ENCODE data around the gene RALB. TPM values are rescaled to one million over a fixed set of nuclear protein-coding genes. Genes with fewer than 3 reads are reported as not detected.

The RALB gene
- total RNA-seq, 4 donors from 2014 or later = 18.9 to 81.0 (median 59.4) TPM

- intact Hi-C loops (cut with DNase I; ENCODE audit: low total_unique reads) = loop anchor here (10.0 kb wide), 1 partner anchor 62 kb away; no protein-coding TSS in a partner anchor
- in situ Hi-C loops (cut with MboI; ENCODE audit: low pct_ligation_motif_present in 1 of 4, low pct_unique_long_range_greater_than_20kb in 1 of 4, low sequenced_read_pairs in 3 of 4) = no loop called here
- WGBS, 2 donors (ENCODE audit: low coverage in 1 of 2) = 1% methylated on average over 31 of the region's 60 CpGs; no CpG with 5 or more reads in 1 of the 2 donors
- no peaks in the 10 kb centered on the region for H3K27me3 ChIP-seq
- H3K27ac ChIP-seq = peak overlapping the region; percentile 91 to 96 (median 94)
- peaks cover 5 to 31% (median 11%) of the 10 kb centered on the region in 4 donors for H3K4me1 ChIP-seq
- H3K4me3 ChIP-seq = peak overlapping the region; percentile 80 to 96 (median 86)
- H3K9me3 ChIP-seq = no peaks in the 10 kb centered on the region
- TF ChIP-seq POLR2AphosphoS5 (IDR thresholded peaks at IDR 0.05) (peak in 2 of 3 donors; percentile 11 to 25), POLR2A (IDR thresholded peaks at IDR 0.05) (no peak), EP300 (IDR thresholded peaks at IDR 0.05; ENCODE audit: low read depth) (no peak), CTCF (IDR thresholded peaks at IDR 0.05) (peak; percentile 28 to 49 (median 30))
- no peaks in the 10 kb centered on the region for H3K36me3 ChIP-seq
- DNase-seq = peak; percentile 80
These were observed 600 bp downstream of the RALB start for GRCh38 chr2:120253021-120253882.

DNA sequence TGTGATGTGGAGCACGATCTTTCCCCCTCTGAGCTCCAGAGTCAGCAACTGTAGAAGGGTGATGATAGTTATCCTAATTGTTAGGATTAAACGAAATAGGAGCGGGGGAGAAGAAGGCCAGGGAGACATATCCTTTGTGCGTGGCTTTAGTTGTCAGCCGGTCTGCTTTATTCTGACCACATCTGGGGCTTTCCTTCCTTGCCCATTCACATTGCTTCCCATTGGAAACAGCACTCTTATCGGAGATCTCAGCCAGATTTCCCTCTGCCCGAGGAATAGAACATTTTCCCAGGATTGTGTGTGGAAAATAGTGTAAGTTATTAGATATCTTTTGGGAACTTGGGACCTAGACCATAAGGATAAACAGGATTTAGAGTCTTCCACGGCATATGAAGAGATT, 1.5 kb downstream of the RALB start:
- Histone ChIP-seq H3K4me3 (peak overlapping the region in 3 of 4 donors; percentile 80 to 96 (median 87)), H3K27ac (peak overlapping the region in 1 of 4 donors; percentile 91), H3K36me3 (no peaks in the 10 kb centered on the region), H3K9me3 (no peaks in the 10 kb centered on the region), H3K27me3 (no peaks in the 10 kb centered on the region), H3K4me1 (peaks cover 5 to 31% (median 11%) of the 10 kb centered on the region in 4 donors)
- in situ Hi-C loops (cut with MboI; ENCODE audit: low pct_ligation_motif_present in 1 of 4, low pct_unique_long_range_greater_than_20kb in 1 of 4, low sequenced_read_pairs in 3 of 4) = no loop called here
- intact Hi-C loops (cut with DNase I; ENCODE audit: low total_unique reads) = loop anchor here (10.0 kb wide), 1 partner anchor 61 kb away; no protein-coding TSS in a partner anchor
- WGBS, 2 donors (ENCODE audit: low coverage in 1 of 2) = 57 to 79% methylated on average over 4 to 8 of the region's 8 CpGs
- DNase-seq = no peak
- TF ChIP-seq CTCF (IDR thresholded peaks at IDR 0.05) (no peak), EP300 (IDR thresholded peaks at IDR 0.05; ENCODE audit: low read depth) (no peak), POLR2AphosphoS5 (IDR thresholded peaks at IDR 0.05) (no peak), POLR2A (IDR thresholded peaks at IDR 0.05) (no peak)

DNA sequence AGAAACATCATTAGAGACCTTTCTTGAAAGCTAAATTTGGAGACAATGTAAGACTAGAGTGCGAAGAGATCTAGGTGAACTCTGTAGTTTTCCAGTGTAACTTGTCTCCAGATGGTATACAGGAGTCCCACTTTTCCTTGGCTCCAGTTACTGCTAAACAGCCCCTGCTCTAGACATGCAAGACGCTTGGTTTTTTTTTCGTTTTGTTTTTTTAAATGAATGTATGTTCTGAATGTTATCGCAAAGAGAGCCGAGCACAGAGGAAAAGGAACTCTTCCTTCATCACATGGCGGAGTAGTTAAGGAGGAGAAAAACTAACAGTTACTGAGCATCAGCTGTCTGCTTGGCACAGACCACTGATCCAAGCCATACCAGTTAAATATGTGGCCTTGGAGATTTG, 2.4 kb downstream of the RALB start:
- Histone ChIP-seq H3K4me3 (no peak overlapping the region), H3K9me3 (no peaks in the 10 kb centered on the region), H3K27me3 (no peaks in the 10 kb centered on the region), H3K27ac (no peak overlapping the region), H3K36me3 (no peaks in the 10 kb centered on the region), H3K4me1 (peaks cover 5 to 31% (median 11%) of the 10 kb centered on the region in 4 donors)
- DNase-seq = no peak
- in situ Hi-C loops (cut with MboI; ENCODE audit: low pct_ligation_motif_present in 1 of 4, low pct_unique_long_range_greater_than_20kb in 1 of 4, low sequenced_read_pairs in 3 of 4) = no loop called here
- intact Hi-C loops (cut with DNase I; ENCODE audit: low total_unique reads) = loop anchor here (10.0 kb wide), 1 partner anchor 60 kb away; no protein-coding TSS in a partner anchor
- WGBS, 2 donors (ENCODE audit: low coverage in 1 of 2) = 90% methylated on average over 6 of the region's 6 CpGs; no CpG with 5 or more reads in 1 of the 2 donors
- TF ChIP-seq CTCF (IDR thresholded peaks at IDR 0.05) = no peak
- no peak for TF ChIP-seq POLR2A (IDR thresholded peaks at IDR 0.05)
- no peak for TF ChIP-seq POLR2AphosphoS5 (IDR thresholded peaks at IDR 0.05)
- no peak for TF ChIP-seq EP300 (IDR thresholded peaks at IDR 0.05; ENCODE audit: low read depth)

GRCh38 chr2:120255986-120256650, 3.5 kb downstream of the RALB start:
- Histone ChIP-seq H3K4me3 (no peak overlapping the region), H3K27me3 (no peaks in the 10 kb centered on the region), H3K27ac (no peak overlapping the region), H3K9me3 (no peaks in the 10 kb centered on the region), H3K4me1 (peaks cover 5 to 31% (median 11%) of the 10 kb centered on the region in 4 donors), H3K36me3 (no peaks in the 10 kb centered on the region)
- TF ChIP-seq POLR2A (IDR thresholded peaks at IDR 0.05) = no peak
- TF ChIP-seq POLR2AphosphoS5 (IDR thresholded peaks at IDR 0.05) = no peak
- no peak for TF ChIP-seq CTCF (IDR thresholded peaks at IDR 0.05)
- TF ChIP-seq EP300 (IDR thresholded peaks at IDR 0.05; ENCODE audit: low read depth) = no peak
- no peak for DNase-seq
- intact Hi-C loops (cut with DNase I; ENCODE audit: low total_unique reads) = loop anchor here (10.0 kb wide), 1 partner anchor 59 kb away; no protein-coding TSS in a partner anchor
- WGBS, 2 donors (ENCODE audit: low coverage in 1 of 2) = 68 to 70% methylated on average over 5 to 9 of the region's 9 CpGs
- in situ Hi-C loops (cut with MboI; ENCODE audit: low pct_ligation_motif_present in 1 of 4, low pct_unique_long_range_greater_than_20kb in 1 of 4, low sequenced_read_pairs in 3 of 4) = no loop called here

All from transverse colon (tissue), 4 donors.